Activated naive CD8-positive, alpha-beta T cell treated with anti-CD3 and anti-CD28 coated beads, Interleukin-2, amount 50 U/mL, for 16 hours (primary cell): ENCODE data around the gene C1orf53.
"Not testable (repeated sequence)": the region's sequence is repeated elsewhere in the genome, so short reads cannot be mapped to it uniquely, and the experiment has no call there.

Experiments
- DNase-seq: peaks from one replicate; pipeline ENCODE4 v3.0.0-alpha.2; 2020; ENCODE audit warnings: low read depth, low spot score

C1orf53 gene

GRCh38 chr1:197902454-197903195 lies at the start of gene C1orf53:
Gene C1orf53, plus strand, starts transcription at chr1:197902630. Its CDS starts 20 bp downstream, at chr1:197902650.
- DNase-seq = peak; percentile 58

- not testable (repeated sequence) for DNase-seq
Measured at GRCh38 chr1:197855751-197856150, 46.7 kb upstream of the C1orf53 start.

- DNase-seq = no peak
Measured at GRCh38 chr1:197857477-197857876, 45.0 kb upstream of the C1orf53 start.

- no peak for DNase-seq
Measured at GRCh38 chr1:197859024-197859423, 43.4 kb upstream of the C1orf53 start.

GRCh38 chr1:197862221-197862620 lies 40.2 kb upstream of the C1orf53 start:
- DNase-seq = no peak

- DNase-seq = no peak
Measured at GRCh38 chr1:197862671-197863070, 39.8 kb upstream of the C1orf53 start.

- no peak for DNase-seq
Measured at GRCh38 chr1:197865809-197866208, 36.6 kb upstream of the C1orf53 start.

- DNase-seq = no peak
Measured at GRCh38 chr1:197868751-197869489, 33.5 kb upstream of the C1orf53 start.

GRCh38 chr1:197869490-197870077 lies 32.8 kb upstream of the C1orf53 start:
- no peak for DNase-seq

- DNase-seq = no peak
Measured at GRCh38 chr1:197876894-197877293, 25.5 kb upstream of the C1orf53 start.

GRCh38 chr1:197880385-197880784 lies 22.0 kb upstream of the C1orf53 start:
- DNase-seq = not testable (repeated sequence)

- not testable (repeated sequence) for DNase-seq
Measured at GRCh38 chr1:197882241-197882640, 20.2 kb upstream of the C1orf53 start.

- no peak for DNase-seq
Measured at GRCh38 chr1:197884173-197884572, 18.3 kb upstream of the C1orf53 start.

GRCh38 chr1:197890936-197891335 lies 11.5 kb upstream of the C1orf53 start:
- DNase-seq = no peak

- DNase-seq = no peak
Measured at GRCh38 chr1:197892684-197893083, 9.7 kb upstream of the C1orf53 start.

- DNase-seq = no peak
Measured at GRCh38 chr1:197896301-197896700, 6.1 kb upstream of the C1orf53 start.

- DNase-seq = no peak
Measured at GRCh38 chr1:197899037-197899436, 3.4 kb upstream of the C1orf53 start.

GRCh38 chr1:197902131-197902453 lies 338 bp upstream of the C1orf53 start:
- DNase-seq = no peak

- no peak for DNase-seq
Measured at GRCh38 chr1:197903196-197903514, 725 bp downstream of the C1orf53 start.

- no peak for DNase-seq
Measured at GRCh38 chr1:197904126-197904787, 1.8 kb downstream of the C1orf53 start.

- no peak for DNase-seq
Measured at GRCh38 chr1:197905699-197906351, 3.4 kb downstream of the C1orf53 start.
